ENCODE measurements around the gene PAQR6.
"Not testable (repeated sequence)": the region's sequence is repeated elsewhere in the genome, so short reads cannot be mapped to it uniquely, and the experiment has no call there.

The PAQR6 gene

DNA sequence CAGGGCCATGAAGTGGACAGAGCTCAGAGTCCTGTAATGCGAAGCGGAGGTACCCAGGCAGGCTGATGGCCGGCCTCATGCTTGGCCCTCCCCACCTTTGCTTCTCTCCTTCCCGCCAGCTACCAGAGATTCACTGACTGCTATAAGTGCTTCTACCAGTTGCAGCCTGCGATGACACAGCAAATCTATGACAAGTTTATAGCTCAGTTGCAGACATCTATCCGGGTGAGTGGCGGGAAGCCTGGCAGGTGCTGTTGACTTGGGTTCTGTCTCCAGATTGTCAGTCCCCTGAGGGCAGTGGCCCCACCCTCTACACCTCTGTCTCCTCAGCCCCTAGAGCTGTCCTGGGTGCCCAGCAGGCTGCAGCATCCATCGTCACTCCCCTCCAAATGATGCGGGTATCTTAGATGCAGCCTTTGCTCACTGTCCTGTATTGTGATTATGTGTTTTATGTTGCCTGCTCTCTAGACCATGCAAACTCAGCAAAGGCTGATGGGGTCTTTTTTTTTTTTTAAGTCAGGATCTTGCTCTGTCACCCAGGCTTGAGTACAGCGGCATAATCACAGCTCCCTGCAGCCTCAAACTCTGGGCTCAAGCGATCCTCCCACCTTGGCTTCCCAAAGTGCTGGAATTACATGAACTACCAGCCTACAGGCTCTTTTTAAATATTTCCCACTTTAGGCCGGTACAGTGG is 15.5 kb downstream of the PAQR6 start:
- DNase-seq (ENCODE audit: low read depth): no peak

DNA sequence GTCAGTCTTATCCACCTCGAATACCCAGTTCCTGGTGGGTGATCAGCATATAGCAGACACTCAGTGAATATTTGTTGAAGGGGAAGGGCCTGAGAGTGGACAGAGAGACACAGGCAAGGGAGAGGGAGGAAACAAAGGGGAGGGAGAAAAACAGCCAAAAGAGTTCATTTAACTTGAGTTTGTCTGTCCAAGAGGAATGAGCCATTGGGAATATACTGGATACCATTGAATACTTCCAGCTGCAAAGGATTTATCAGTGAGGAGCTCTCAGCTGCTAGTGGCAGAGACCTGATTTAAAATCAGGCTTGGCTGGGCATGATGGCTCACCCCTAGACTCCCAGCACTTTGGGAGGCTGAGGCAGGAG is 17.4 kb downstream of the PAQR6 start:
- DNase-seq (ENCODE audit: low read depth): no peak

DNA sequence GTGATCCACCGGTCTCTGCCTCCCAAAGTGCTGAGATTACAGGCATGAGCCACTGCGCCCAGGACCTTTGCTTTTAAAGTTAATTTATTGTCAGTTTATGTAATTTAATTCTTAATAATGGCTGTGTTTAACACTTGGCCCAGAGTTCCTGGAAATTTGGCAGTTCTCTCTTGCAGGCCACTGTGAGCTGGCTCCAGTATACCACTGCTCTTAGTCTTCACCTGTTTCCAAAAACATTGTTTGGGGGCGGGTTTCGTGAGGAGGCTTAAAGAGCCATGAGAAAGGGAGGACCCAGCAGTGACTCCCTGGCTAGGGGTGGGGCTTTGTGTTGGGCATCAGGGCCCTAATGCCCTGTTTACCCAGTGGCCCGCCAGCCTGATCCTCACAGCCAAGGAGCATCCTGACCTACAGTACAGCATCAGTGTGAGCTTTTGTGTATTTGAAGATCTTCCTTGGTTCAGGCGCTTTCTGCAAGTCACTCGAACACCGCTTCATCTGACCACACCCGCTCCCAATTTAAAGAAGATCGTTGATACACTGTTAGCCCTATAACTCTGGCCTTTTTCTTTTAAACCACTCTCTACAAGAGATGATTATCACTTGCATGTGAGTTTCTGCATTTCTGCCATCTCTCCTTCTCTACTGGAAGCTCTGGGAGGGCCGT is 17.9 kb downstream of the PAQR6 start:
- DNase-seq (ENCODE audit: low read depth): no peak

DNA sequence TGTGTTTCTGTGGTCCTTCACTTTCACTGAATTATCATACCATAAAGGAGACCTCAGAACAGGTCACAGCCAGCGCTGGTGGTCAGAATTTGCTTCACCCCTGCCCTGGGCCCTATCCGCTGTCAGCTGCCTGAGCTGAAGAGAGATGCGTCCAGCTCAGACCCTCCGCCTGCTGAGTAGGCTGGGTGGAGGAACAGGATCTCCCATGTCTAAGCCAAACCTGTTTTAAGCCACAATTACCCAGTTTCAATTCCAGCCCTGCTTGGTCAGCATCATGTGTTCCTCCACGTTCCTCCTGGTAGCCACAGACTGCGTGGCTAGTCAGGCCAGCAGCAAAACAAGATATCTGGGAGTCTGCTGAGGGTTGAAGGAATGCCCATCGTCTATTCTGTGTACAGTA is 19.4 kb downstream of the PAQR6 start:
- no peak for DNase-seq (ENCODE audit: low read depth)

DNA sequence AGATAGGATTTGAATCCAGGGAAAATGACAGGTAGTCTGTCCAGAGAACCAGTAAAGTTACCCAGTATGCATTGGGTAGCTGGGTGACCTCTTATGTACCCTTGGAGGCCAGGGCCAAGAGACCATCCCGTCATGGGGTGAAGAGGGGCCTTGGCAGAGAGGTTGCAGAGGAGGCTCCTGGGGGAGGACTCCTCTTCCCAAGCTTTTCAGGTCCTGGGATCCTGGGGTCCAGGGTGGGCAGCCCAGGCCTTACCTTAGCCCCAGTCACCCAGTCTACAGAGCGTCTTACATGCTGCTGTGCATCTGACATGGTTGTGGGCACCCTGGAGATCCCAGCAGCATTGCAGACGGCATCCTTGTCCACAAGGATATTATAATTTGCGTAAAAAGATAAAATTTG is 21.1 kb downstream of the PAQR6 start:
- DNase-seq (ENCODE audit: low read depth): no peak

DNA sequence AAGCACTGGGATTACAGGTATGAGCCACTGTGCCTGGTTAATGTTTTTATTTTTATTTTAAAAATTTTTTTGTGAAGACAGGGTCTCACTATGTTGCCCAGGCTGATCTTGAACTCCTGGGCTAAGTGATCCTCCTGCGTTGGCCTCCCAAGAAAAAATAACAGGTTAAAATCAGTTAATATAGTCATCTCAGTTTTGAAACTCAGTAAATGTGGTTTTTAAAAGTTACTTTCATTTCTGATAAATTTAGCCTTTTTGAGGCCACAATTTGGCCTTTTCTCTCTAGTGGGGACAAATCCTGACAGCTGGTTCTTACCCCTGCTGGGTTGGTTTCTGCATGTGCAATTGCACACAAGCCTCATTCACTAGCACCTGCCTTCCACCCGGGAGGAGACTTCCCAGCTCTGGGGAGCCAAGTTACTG is 21.7 kb downstream of the PAQR6 start:
- no peak for DNase-seq (ENCODE audit: low read depth)

DNA sequence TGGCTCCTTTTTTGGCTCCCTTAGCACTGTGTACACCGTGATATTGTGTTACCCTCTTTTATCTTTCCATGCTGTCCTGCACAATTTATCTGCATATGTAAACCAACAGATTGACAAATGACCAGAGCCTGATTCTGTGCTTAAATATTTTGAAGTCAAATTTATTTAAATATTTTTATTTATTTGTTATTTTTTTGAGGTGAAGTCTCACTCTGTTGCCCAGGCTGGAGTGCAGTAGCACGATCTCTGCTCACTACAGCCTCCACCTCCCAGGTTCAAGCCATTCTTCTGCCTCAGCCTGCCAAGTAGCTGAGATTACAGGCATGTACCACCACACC is 22.2 kb downstream of the PAQR6 start:
- DNase-seq (ENCODE audit: low read depth): no peak

DNA sequence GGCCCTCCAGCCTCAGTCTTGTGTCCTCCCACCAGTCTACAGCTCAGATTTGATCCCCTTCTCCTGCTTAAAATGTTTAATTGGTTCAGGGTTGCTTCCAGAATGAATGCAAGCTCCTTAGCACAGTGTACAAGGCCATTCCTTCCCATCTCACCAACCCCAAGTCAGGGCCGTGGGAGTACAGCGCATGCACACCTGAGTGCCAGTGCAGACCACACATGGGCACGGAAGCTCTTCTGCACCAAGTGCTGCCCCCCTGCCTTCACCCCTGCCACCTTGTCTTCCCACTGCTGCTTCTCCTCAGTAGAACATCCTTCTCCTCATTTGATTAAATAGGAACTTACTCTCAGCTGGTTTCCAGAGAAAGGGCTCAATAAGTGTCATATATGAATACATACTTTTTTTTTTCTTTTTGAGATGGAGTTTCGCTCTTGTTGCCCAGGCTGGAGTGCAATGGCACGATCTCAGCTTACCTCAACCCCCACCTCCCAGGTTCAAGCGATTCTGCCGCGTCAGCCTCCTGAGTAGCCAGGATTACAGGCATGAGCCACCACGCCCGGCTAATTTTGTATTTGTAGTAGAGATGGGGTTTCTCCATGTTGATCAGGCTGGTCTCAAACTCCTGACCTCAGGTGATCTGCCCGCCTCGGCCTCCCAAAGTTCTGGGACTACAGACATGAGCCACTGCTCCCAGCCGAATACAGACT is 25.7 kb downstream of the PAQR6 start:
- DNase-seq (ENCODE audit: low read depth): no peak

DNA sequence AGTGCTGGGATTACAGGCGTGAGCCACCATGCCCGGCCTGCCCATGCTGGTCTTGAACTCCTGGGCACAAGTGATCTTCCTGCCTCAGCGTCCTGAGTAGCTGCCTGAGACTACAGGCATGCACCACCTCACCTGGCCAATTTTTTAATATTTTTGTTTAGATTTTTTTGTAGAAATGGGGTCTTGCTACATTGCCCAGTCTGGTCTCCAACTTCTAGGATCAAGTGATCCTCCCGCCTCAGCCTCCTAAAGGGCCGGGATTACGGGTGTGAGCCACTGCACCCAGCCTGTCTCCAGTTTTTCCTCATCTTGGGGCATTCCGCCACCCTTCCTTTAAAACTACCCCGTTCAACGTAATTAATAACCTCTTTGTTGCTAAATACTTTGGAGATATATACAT is 27.6 kb downstream of the PAQR6 start:
- no peak for DNase-seq (ENCODE audit: low read depth)

DNA sequence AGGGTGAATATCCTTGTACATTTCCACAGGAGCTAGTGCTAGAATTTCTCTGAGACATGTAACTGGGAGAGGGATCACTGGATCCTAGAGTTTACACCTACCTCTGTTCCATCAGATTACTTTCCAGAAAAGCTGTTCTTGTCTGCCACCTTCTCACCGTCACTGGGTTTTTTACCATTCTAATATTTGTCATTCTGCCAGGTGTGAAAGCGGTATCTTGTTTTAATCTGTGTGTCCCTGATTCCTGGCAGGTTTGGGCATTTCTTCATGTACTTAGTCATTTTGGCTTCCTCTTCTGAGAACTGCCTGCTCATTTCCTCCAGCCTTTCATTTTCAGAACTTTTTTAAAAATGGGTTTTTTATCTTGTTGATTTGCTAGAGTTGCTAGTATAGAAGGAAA is 30.0 kb downstream of the PAQR6 start:
- no peak for DNase-seq (ENCODE audit: low read depth)

DNA sequence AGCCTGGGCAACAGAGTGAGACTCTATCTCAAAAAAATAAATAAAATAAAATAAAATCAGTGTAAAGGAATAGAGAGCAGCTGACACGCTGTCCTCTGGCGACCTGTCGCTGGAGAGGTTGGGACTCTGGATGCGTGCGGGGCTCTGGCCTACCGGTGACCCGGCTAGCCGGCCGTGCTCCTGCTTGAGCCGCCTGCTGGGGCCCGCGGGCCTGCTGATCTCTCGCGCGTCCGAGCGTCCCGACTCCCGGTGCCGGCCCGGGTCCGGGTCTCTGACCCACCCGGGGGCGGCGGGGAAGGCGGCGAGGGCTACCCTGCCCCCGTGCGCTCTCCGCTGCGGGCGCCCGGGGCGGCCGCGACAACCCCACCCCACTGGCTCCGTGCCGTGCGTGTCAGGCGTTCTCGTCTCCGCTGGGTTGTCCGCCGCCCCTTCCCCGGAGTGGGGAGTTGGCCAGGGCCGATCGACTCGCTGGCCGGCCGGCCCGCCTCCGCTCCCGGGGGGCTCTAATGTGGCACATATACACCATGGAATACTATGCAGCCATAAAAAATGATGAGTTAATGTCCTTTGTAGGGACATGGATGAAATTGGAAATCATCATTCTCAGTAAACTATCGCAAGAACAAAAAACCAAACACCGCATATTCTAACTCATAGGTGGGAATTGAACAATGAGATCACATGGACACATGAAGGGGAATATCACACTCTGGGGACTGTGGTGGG is 31.3 kb downstream of the PAQR6 start:
- not testable (repeated sequence) for DNase-seq (ENCODE audit: low read depth)

DNA sequence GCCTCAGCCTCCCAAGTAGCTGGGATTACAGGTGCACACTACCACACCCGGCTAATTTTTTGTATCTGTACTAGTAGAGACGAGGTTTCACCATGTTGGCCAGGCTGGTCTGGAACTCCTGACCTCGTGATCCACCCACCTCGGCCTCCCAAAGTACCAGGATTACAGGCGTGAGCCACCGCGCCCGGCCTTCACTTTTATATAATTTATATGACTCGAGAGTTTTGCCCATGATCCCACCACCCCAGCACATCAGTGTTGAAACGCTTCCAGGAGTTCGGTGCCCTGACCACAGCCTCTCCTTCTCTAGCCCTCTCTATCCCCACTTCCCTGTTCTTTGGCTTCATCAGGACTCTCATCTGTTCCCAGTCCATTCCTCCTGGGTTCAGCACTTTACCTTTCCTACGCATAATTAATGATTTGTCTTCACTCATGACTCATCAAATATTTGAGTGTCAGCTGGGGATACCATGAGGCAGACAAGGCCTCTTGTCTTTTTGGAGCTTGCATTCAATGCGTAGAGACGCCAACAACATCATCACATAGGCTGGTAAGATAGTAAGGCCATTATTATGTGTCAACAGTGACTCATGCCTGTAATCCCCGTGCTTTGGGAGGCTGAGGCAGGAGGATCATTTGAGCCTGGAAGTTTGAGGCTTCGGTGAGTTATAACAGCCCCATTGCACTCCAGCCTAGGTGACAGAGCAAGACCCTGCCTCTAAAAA is 33.7 kb downstream of the PAQR6 start:
- DNase-seq (ENCODE audit: low read depth): no peak

DNA sequence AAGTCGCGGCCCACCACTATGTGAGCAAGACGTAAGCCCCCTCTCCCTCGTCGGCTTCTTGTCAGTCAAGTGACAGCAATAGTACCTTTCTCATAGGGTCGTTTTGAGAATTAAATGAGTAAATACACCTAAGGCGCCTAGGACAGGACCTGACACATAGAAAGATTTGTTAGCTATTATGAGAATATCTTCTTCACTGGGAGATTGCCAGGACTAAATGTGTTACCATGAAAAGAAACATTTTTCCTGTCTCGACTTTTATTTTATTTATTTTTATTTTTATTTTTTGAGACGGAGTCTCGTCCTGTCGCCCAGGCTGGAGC is 34.3 kb downstream of the PAQR6 start:
- no peak for DNase-seq (ENCODE audit: low read depth)

DNA sequence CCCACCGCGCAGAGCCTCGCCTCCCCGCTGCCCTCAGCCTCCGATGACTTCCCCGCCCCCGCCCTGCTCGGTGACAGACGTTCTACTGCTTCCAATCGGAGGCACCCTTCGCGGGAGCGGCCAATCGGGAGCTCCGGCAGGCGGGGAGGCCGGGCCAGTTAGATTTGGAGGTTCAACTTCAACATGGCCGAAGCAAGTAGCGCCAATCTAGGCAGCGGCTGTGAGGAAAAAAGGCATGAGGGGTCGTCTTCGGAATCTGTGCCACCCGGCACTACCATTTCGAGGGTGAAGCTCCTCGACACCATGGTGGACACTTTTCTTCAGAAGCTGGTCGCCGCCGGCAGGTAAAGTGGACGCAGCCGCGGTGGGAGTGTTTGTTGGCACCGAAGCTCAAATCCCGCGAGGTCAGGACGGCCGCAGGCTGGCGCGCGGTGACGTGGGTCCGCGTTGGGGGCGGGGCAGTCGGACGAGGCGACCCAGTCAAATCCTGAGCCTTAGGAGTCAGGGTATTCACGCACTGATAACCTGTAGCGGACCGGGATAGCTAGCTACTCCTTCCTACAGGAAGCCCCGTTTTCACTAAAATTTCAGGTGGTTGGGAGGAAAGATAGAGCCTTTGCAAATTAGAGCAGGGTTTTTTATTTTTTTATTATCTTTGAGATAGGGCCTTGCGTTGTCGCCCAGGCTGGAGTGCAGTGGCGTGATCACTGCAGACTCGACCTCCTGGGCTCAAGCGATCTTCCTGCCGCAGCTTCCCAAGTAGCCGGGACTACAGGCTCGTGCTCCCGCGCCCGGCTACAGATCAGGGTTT is 34.8 kb downstream of the PAQR6 start, which contains the start of gene PMF1:
Gene PMF1 (plus strand): TSS at position 175 of the 811 bp plus-strand sequence. CDS start 9 bp downstream, at position 184.
- peak; percentile 94 for DNase-seq (ENCODE audit: low read depth)

DNA sequence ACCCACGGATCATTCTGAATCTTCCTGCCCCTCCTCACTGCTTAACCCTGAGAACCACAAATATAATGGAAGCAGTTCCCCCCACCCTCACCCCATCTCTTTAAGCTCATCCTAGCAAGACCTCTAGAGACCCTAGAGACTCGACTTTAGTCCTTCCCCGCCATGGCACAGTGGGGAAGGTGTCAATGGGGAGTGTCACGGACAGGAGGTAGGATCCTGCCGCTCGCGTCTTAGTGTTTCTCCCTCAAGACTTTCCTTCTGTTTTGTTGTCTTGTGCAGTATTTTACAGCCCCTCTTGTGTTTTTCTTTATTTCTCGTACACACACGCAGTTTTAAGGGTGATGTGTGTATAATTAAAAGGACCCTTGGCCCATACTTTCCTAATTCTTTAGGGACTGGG is 35.7 kb downstream of the PAQR6 start:
- DNase-seq (ENCODE audit: low read depth): no peak

DNA sequence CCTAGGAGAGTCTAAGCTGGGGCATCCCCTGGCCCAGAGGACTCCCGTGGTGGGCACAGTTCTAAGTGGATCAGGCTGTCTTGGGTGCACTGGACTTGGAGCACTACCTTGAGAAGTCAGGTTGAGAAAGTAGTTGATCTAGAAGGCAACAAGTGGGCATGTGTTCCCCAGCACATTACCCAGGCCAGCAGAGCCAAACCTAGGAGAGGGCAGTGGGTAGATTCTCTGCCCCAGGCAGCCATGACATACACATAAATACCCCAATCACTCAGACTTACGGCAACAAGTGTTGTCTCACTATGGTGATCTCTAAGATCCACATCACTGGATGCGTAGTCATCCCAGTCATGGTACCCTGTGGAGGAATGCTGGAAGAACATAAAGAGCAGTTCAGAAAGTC is 36.6 kb downstream of the PAQR6 start:
- no peak for DNase-seq (ENCODE audit: low read depth)

DNA sequence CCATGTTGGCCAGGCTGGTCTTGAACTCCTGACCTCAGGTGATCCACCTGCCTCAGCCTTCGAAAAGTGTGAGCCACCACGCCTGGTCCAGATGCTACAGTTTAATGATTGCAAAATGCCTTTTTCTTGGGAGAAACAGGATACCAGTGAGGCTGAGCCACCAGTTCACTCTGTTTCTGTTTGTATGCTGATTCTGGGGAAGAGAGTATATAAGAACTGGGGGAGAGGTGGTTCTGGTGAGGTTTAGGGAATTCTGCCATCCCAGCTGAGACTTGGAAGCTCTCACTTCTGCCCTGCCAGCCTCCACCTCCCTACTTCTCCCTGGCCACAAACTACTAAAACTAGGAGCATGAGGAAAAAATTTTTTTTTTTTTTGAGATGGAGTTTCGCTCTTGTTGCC is 43.2 kb downstream of the PAQR6 start:
- no peak for DNase-seq (ENCODE audit: low read depth)

DNA sequence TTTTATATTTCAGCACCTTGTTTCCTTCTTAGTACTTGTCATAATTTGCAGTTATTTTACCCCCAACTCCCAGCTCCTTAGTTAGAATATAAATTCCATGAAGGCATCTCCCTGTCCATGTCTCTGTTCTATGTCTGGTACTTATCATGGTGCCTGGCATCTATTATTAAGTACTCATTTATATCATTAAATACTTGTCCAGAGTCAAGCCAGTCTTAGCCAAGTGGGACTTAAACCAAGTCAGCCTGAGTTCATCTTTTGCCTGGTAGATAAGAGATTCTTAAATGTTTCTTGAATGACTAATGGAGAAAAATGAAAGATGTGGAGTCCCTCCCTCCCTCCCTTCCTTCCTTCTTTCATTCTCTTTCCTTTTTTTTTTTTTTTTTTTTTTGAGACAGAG is 44.5 kb downstream of the PAQR6 start:
- DNase-seq (ENCODE audit: low read depth): no peak

DNA sequence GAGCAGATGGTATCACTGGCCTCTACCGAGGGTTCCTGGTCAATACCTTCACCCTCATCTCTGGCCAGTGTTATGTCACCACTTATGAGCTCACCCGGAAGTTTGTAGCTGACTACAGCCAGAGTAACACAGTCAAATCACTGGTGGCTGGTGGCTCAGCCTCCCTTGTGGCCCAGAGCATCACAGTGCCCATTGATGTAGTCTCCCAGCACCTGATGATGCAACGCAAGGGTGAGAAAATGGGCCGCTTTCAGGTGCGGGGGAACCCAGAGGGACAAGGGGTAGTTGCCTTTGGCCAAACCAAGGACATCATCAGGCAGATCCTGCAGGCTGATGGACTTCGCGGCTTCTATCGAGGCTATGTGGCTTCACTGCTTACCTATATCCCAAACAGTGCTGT is 47.8 kb downstream of the PAQR6 start:
- DNase-seq (ENCODE audit: low read depth): no peak

DNA sequence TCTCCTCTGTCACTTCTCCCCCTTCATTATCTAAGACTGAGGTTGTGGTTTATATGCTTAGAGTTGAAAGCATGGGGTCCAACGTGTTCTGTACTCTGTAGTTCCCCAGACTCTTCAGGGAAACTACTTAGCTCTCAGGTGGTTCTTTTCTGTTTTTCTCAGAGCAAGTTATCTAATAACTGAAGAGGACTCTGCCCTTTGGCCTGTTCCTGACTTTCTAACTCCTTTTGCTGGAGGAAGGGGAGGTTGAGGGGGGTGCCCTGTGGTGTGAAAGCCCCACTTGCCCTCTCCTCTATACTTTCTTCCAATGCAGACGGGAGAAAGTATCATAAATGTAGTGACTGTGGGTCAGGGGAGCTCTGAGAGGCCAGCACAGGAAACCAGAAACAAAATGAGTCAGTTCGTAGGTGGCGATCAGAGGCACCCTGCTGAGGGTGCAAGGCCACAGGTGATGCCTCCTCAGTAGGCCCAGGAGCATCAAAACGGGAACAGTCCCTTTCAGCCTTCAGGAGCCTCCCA is 49.0 kb downstream of the PAQR6 start:
- no peak for DNase-seq (ENCODE audit: low read depth)

DNA sequence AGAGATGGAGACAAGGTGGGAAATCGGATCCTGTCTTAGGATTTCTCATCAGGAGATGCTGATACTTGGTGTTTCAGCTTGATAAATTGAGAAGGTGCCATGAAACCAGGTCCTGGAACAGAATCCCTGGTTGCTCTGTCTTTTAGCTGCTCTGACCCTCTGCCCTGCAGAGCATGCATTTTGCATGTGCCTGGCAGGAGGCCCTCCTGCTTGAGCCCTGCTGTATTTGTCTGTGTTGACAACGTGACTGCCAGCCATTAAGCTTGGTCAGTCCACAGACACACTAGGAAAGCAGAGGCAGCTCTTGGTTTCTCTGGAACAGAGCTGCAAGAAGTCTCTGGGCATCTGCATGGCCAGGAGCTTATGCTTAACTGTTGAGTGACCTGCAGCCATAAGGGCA is 51.4 kb downstream of the PAQR6 start:
- no peak for DNase-seq (ENCODE audit: low read depth)

Data from T follicular helper cell (primary cell).